RCC 7860 (cell line): Measurements from ENCODE around the gene PIAS2.
"Not testable (repeated sequence)": the region's sequence is repeated elsewhere in the genome, so short reads cannot be mapped to it uniquely, and the experiment has no call there.

Experiments
- DNase-seq: peaks from one replicate; pipeline ENCODE4 v3.0.0-alpha.2; 2015; ENCODE audit warnings: low spot score
- FAIRE-seq: peaks from 2 replicates; lab custom pipeline; 2012; peaks lifted over from hg19 to GRCh38; lab: Jason Lieb, UNC

The PIAS2 gene

GRCh38 chr18:46910856-46911255, 6.5 kb downstream of the PIAS2 start:
- FAIRE-seq (no peak), DNase-seq (no peak)

GRCh38 chr18:46909497-46909896, 7.8 kb downstream of the PIAS2 start:
- DNase-seq (no peak), FAIRE-seq (no peak)

GRCh38 chr18:46903406-46903805, 13.9 kb downstream of the PIAS2 start:
- DNase-seq = no peak
- no peak for FAIRE-seq

GRCh38 chr18:46899274-46899948, 17.9 kb downstream of the PIAS2 start:
- FAIRE-seq (no peak), DNase-seq (no peak)

GRCh38 chr18:46894124-46894523, 23.2 kb downstream of the PIAS2 start:
- FAIRE-seq (no peak), DNase-seq (no peak)

- DNase-seq (no peak), FAIRE-seq (no peak)
These were observed 23.9 kb downstream of the PIAS2 start for GRCh38 chr18:46893360-46893759.

GRCh38 chr18:46892842-46893241, 24.5 kb downstream of the PIAS2 start:
- DNase-seq (no peak), FAIRE-seq (no peak)

GRCh38 chr18:46891742-46892214, 25.5 kb downstream of the PIAS2 start:
- FAIRE-seq = no peak
- no peak for DNase-seq

- FAIRE-seq = no peak
These were observed 28.3 kb downstream of the PIAS2 start for GRCh38 chr18:46888965-46889364.

GRCh38 chr18:46886893-46887292, 30.4 kb downstream of the PIAS2 start:
- DNase-seq (no peak), FAIRE-seq (no peak)

More at GRCh38 chr18:46888965-46889364, 28.3 kb downstream of the PIAS2 start:
- DNase-seq = no peak

GRCh38 chr18:46883180-46883579, 34.1 kb downstream of the PIAS2 start:
- FAIRE-seq (no peak), DNase-seq (no peak)

GRCh38 chr18:46877329-46877987, 39.8 kb downstream of the PIAS2 start:
- DNase-seq (no peak), FAIRE-seq (no peak)

GRCh38 chr18:46868169-46868921, 49.0 kb downstream of the PIAS2 start:
- DNase-seq = no peak
- FAIRE-seq = no peak

- FAIRE-seq (no peak), DNase-seq (no peak)
These were observed 49.8 kb downstream of the PIAS2 start for GRCh38 chr18:46867367-46868143.

GRCh38 chr18:46866523-46866922, 50.8 kb downstream of the PIAS2 start:
- no peak for FAIRE-seq
- no peak for DNase-seq

- not testable (repeated sequence) for DNase-seq, FAIRE-seq
These were observed 52.1 kb downstream of the PIAS2 start for GRCh38 chr18:46865245-46865644.

GRCh38 chr18:46859855-46860254, 57.5 kb downstream of the PIAS2 start:
- FAIRE-seq = no peak
- no peak for DNase-seq

GRCh38 chr18:46858290-46858689, 59.0 kb downstream of the PIAS2 start:
- DNase-seq (no peak), FAIRE-seq (no peak)

GRCh38 chr18:46856973-46857372, 60.3 kb downstream of the PIAS2 start:
- no peak for DNase-seq
- FAIRE-seq = no peak

- DNase-seq (no peak), FAIRE-seq (no peak)
These were observed 68.3 kb downstream of the PIAS2 start for GRCh38 chr18:46849007-46849406.

- DNase-seq (no peak), FAIRE-seq (no peak)
These were observed 73.9 kb downstream of the PIAS2 start for GRCh38 chr18:46843372-46843771.
